ENCODE data around the gene YIPF2. TPM values are rescaled to one million over a fixed set of nuclear protein-coding genes. Genes with fewer than 3 reads are reported as not detected.
A peak's percentile ranks its signal among the peaks of the same experiment; 100 is the strongest.

The YIPF2 gene
- total RNA-seq = 10 to 100 TPM; 21.1 to 21.7 TPM
- 19.3 TPM for polyA plus RNA-seq (2013, experiment 1 of 2)
- 20.9 TPM for polyA plus RNA-seq (2013, experiment 2 of 2)
- total RNA-seq = 10.7 to 47.4 (median 21.9) reads per million in 172 experiments

GRCh38 chr19:10928563-10929401 is at the start of gene YIPF2, which contains the start of gene TIMM29:
Gene YIPF2 (minus strand): TSS chr19:10928639. CDS start chr19:10928410, 229 bp downstream.
Gene TIMM29 (plus strand): TSS chr19:10928811. CDS start chr19:10928823, 12 bp downstream.
- H3K9me3 ChIP-seq (ENCODE audit: control insufficient read depth in 1 of 2, insufficient read depth in 1 of 2, low read length in 2 of 2) = no peaks in the 10 kb centered on the region
- no peaks in the 10 kb centered on the region for H3K9me3 Mint-ChIP-seq
- ChIA-PET CTCF (interaction anchor here (1.0 to 2.7 kb wide), 2 partner anchors 8 to 13 kb away, joined by 3 to 9 read pairs; no protein-coding TSS in a partner anchor), POLR2A (interaction anchor here (1.0 kb wide), 1 partner anchor 33 kb away, joined by 3 read pairs; the partner anchor contains the start of gene SMARCA4)
- peak within 1 kb of the TSS; percentile 97 for H3K4me3 Mint-ChIP-seq
- intact Hi-C loops (cut with DNase I, micrococcal nuclease) = loop anchor here (1.0 to 10.0 kb wide), 5 partner anchors 34 to 446 kb away; partner anchors contain the start of genes CARM1 (in 2 of the 2), SMARCA4 (in 1 of the 2) and SWSAP1 (in 1 of the 2)
- TF ChIP-seq, protein P1, sequence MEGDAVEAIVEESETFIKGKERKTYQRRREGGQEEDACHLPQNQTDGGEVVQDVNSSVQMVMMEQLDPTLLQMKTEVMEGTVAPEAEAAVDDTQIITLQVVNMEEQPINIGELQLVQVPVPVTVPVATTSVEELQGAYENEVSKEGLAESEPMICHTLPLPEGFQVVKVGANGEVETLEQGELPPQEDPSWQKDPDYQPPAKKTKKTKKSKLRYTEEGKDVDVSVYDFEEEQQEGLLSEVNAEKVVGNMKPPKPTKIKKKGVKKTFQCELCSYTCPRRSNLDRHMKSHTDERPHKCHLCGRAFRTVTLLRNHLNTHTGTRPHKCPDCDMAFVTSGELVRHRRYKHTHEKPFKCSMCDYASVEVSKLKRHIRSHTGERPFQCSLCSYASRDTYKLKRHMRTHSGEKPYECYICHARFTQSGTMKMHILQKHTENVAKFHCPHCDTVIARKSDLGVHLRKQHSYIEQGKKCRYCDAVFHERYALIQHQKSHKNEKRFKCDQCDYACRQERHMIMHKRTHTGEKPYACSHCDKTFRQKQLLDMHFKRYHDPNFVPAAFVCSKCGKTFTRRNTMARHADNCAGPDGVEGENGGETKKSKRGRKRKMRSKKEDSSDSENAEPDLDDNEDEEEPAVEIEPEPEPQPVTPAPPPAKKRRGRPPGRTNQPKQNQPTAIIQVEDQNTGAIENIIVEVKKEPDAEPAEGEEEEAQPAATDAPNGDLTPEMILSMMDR (IDR thresholded peaks at IDR 0.05) = no peak
- H3K36me3 ChIP-seq (ENCODE audit: insufficient read depth, low read length) = peaks cover 16% of the 10 kb centered on the region
- H3K27ac ChIP-seq (ENCODE audit: low read depth in 1 of 2, low read length in 2 of 2) = peak within 1 kb of the TSS; percentile 46 to 61
- no peaks in the 10 kb centered on the region for H3K27me3 ChIP-seq (ENCODE audit: control insufficient read depth in 1 of 2, insufficient read depth in 2 of 2, low read length in 2 of 2)
- ATAC-seq (ENCODE audit: poor library complexity) = peak; percentile 90
- H3K36me3 Mint-ChIP-seq (ENCODE audit: low read depth) = peaks cover 34% of the 10 kb centered on the region
- H3K27ac Mint-ChIP-seq = peak within 1 kb of the TSS; percentile 89
- H3K4me1 Mint-ChIP-seq (ENCODE audit: low read depth) = peaks cover 16% of the 10 kb centered on the region
- H3K4me1 ChIP-seq (ENCODE audit: insufficient read depth, low read length) = peaks cover 33% of the 10 kb centered on the region
- peak; percentile 87 to 97 (median 92) for DNase-seq
- H3K4me3 ChIP-seq (ENCODE audit: low read length) = peak within 1 kb of the TSS; percentile 75
- H3K27me3 Mint-ChIP-seq = no peaks in the 10 kb centered on the region

- H3K27ac ChIP-seq (ENCODE audit: low read depth in 1 of 2, low read length in 2 of 2) = no peak overlapping the region
- ChIA-PET CTCF (no interaction called here), POLR2A (no interaction called here)
- H3K4me3 ChIP-seq (ENCODE audit: low read length) = no peak overlapping the region
- H3K36me3 ChIP-seq (ENCODE audit: insufficient read depth, low read length) = peaks cover 3% of the 10 kb centered on the region
- Mint-ChIP-seq H3K27ac (no peak overlapping the region), H3K27me3 (no peaks in the 10 kb centered on the region), H3K9me3 (no peaks in the 10 kb centered on the region), H3K4me1 (ENCODE audit: low read depth) (peaks cover 34% of the 10 kb centered on the region), H3K4me3 (no peak overlapping the region), H3K36me3 (ENCODE audit: low read depth) (peaks cover 7% of the 10 kb centered on the region)
- TF ChIP-seq, protein P1 (IDR thresholded peaks at IDR 0.05) = no peak
- intact Hi-C loops (cut with DNase I, micrococcal nuclease) = no loop called here
- DNase-seq (no peak), ATAC-seq (ENCODE audit: poor library complexity) (no peak)
- H3K27me3 ChIP-seq (ENCODE audit: control insufficient read depth in 1 of 2, insufficient read depth in 2 of 2, low read length in 2 of 2) = no peaks in the 10 kb centered on the region
- peaks cover 39% of the 10 kb centered on the region for H3K4me1 ChIP-seq (ENCODE audit: insufficient read depth, low read length)
- no peaks in the 10 kb centered on the region for H3K9me3 ChIP-seq (ENCODE audit: control insufficient read depth in 1 of 2, insufficient read depth in 1 of 2, low read length in 2 of 2)
Measured at GRCh38 chr19:10977742-10978092, 49.3 kb upstream of the YIPF2 start.

DNA sequence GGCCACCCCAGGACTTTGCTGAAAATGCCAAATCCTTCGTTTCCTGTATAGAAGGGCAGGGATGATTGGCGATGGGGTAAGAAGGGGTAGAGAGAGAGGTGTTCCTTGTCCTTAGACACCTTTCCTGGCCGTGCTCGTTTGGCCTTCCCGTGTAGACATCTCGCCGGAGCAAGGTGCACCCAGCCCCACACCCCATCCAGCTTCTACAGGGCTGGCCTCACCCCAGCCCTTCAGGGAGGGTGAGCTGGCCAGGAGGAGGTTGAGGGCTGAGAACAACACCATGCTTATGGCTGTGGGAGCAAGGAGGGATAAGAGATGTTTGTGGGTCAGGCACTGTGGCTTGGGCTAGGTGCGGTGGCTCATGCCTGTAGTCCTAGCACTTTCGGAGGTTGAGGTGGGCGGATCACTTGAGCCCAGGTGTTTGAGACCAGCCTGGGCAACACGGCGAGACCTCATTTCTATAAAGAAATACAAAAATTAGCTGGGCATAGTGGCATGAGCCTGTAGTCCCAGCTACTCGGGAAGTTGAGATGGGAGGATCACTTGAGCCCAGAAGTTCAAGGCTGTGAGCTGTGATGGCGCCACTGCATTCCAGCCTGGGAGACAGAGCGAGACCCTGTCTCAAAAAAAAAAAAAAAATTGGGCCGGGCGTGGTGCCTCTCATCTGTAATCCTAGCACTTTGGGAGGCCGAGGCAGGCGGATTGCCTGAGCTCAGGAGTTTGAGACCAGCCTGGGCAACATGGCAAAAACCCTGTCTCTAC is 47.9 kb upstream of the YIPF2 start:
- intact Hi-C loops (cut with DNase I, micrococcal nuclease) = no loop called here
- ATAC-seq (ENCODE audit: poor library complexity) (no peak), DNase-seq (no peak)
- H3K4me3 Mint-ChIP-seq = no peak overlapping the region
- H3K36me3 Mint-ChIP-seq (ENCODE audit: low read depth) = peaks cover 4% of the 10 kb centered on the region
- TF ChIP-seq, protein P1 (IDR thresholded peaks at IDR 0.05) = no peak
- Histone ChIP-seq H3K36me3 (ENCODE audit: insufficient read depth, low read length) (peaks cover 3% of the 10 kb centered on the region), H3K4me3 (ENCODE audit: low read length) (no peak overlapping the region), H3K9me3 (ENCODE audit: control insufficient read depth in 1 of 2, insufficient read depth in 1 of 2, low read length in 2 of 2) (no peaks in the 10 kb centered on the region), H3K27me3 (ENCODE audit: control insufficient read depth in 1 of 2, insufficient read depth in 2 of 2, low read length in 2 of 2) (no peaks in the 10 kb centered on the region), H3K27ac (ENCODE audit: low read depth in 1 of 2, low read length in 2 of 2) (no peak overlapping the region), H3K4me1 (ENCODE audit: insufficient read depth, low read length) (peaks cover 39% of the 10 kb centered on the region)
- no peaks in the 10 kb centered on the region for H3K27me3 Mint-ChIP-seq
- ChIA-PET CTCF (interaction anchor here (0.8 to 1.1 kb wide), 3 partner anchors 13 to 34 kb away, joined by 3 to 5 read pairs (median 4); no protein-coding TSS in a partner anchor), POLR2A (no interaction called here)
- H3K9me3 Mint-ChIP-seq = no peaks in the 10 kb centered on the region
- H3K4me1 Mint-ChIP-seq (ENCODE audit: low read depth) = peaks cover 34% of the 10 kb centered on the region
- peak overlapping the region; percentile 62 for H3K27ac Mint-ChIP-seq
